Esophagus muscularis mucosa (tissue), 4 donors: ENCODE data around the gene LMF1. TPM values are rescaled to one million over a fixed set of nuclear protein-coding genes. Genes with fewer than 3 reads are reported as not detected.
"Not testable (repeated sequence)": the region's sequence is repeated elsewhere in the genome, so short reads cannot be mapped to it uniquely, and the experiment has no call there.

Source experiments
- DNase-seq: peaks from one replicate; pipeline ENCODE4 v3.0.0-alpha.2; 2017; ENCODE audit errors: extremely low spot score
- H3K27ac ChIP-seq, 4 donors: fragments of 200-600 bp; sonication (generic); replicated peaks in 1 of 4; 1 replicate in 3 of 4; 2 replicates in 1 of 4; pipeline ENCODE4 v1.5.1; 2016 to 2019; ENCODE audit warnings: mild to moderate bottlenecking in 1 of 4
- H3K27me3 ChIP-seq, 4 donors: fragments of 200-600 bp; sonication (generic); one replicate each; pipeline versions ENCODE4 v1.5.1 to v1.6.0; 2016 to 2019
- H3K36me3 ChIP-seq, 4 donors: fragments of 200-600 bp; sonication (generic); one replicate each; pipeline ENCODE4 v1.5.1; 2016 to 2019
- H3K4me1 ChIP-seq, 4 donors: fragments of 200-600 bp; sonication (generic); one replicate each; pipeline ENCODE4 v1.5.1; 2016 to 2019
- H3K4me3 ChIP-seq, 4 donors: fragments of 200-600 bp; sonication (generic); 1 replicate in 2 of 4; 2 replicates in 2 of 4; pipeline ENCODE4 v1.5.1; 2016 to 2019; ENCODE audit warnings: mild to moderate bottlenecking in 4 of 4, moderate library complexity in 1 of 4
- H3K9me3 ChIP-seq, 4 donors: fragments of 200-600 bp; sonication (generic); 1 replicate in 3 of 4; 2 replicates in 1 of 4; pipeline ENCODE4 v1.5.1; 2016 to 2019
- EP300 ChIP-seq: sonication (generic); formaldehyde crosslinking; IDR thresholded peaks from one replicate; pipeline ENCODE4 v1.6.1; 2017; ENCODE audit warnings: antibody characterized with exemption
- POLR2A ChIP-seq: fragments of 450-650 bp; IDR thresholded peaks from one replicate; pipeline ENCODE4 v1.6.1; 2017; ENCODE audit warnings: antibody characterized with exemption, moderate library complexity, mild to moderate bottlenecking, low read depth
- POLR2AphosphoS5 ChIP-seq, 2 donors: sonication (generic); formaldehyde crosslinking; IDR thresholded peaks; one replicate each; pipeline ENCODE4 v1.6.1; 2017; ENCODE audit warnings: antibody characterized with exemption in 2 of 2
- WGBS: methylation state at CpG from one replicate; pipeline ENCODE4 v1.1.5; 2018; 5-methylcytosine and 5-hydroxymethylcytosine counted together
- intact Hi-C: fragments of 100-400 bp; cut with DNase I; formaldehyde crosslinking; loops from one replicate; pipeline ENCODE4 v1.15.1; 2023
- total RNA-seq, 4 donors: library from RNA; depleted of rRNA; stranded (reverse); fragments of >200 nt; gene quantifications; one replicate each; pipeline versions ENCODE4 v1.1.0 to v1.2.1, GENCODE V29; 2016
- TF ChIP-seq, protein P1 (sequence below), 3 experiments: fragments of 200-600 bp in 2 of 3; fragments of 450-650 bp in 1 of 3; sonication (generic) in 2 of 3; IDR thresholded peaks; one replicate each; pipeline ENCODE4 v1.5.1; 2017 to 2019; ENCODE audit warnings: antibody characterized with exemption in 3 of 3, mild to moderate bottlenecking in 2 of 3, moderate library complexity in 1 of 3

Gene LMF1
- total RNA-seq, 4 donors from 2014 or later, result 14.5 to 32.0 (median 23.8) TPM

DNA sequence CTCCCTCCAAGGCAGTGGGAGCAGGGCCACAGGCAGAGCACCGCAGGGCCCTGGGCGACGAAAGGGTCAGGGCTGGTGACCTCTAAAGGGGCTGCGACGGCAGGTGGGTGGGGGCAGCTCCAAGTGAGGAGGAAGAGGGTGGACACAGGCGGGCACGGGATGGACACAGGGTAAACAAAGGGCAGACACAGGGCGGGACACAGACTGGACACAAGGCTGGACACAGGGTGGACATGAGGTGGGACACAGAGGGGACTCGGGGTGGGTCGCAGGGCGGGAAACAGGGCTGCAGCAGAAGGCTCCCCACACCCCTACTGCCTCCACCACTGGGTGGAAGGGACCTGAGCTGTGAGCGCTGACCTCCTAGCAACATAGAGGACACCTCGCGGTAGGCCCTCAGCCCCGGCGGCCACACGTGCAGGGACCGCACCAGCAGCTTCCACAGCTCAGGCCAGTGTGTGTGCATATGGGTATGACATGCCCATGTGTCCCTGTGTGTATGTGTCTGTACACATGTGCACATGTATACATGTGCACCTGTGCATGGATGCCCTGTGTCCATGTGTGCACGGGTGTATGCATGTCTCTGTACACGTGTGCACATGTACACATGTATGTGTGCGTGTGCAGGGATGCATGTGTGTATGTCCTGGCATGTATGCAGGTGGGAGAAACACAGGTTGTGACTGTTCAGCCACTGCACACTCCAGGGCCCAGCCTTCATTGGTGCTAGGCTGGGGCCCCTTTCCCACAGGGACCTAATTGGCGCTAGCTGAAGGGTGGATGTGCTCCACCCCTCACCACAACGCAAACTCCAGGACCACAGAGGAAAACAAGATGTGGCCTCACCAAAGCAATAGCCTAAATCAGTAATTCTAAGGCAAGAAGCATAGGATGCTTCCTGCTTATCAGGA lies 7.6 kb downstream of the LMF1 start:
- WGBS, result 83% methylated on average over 13 of the region's 23 CpGs
- no peak for DNase-seq
- intact Hi-C loops, result no loop called here
- no peak for TF ChIP-seq POLR2A
- no peak for TF ChIP-seq POLR2AphosphoS5 (IDR thresholded peaks at IDR 0.05)
- TF ChIP-seq, protein P1, sequence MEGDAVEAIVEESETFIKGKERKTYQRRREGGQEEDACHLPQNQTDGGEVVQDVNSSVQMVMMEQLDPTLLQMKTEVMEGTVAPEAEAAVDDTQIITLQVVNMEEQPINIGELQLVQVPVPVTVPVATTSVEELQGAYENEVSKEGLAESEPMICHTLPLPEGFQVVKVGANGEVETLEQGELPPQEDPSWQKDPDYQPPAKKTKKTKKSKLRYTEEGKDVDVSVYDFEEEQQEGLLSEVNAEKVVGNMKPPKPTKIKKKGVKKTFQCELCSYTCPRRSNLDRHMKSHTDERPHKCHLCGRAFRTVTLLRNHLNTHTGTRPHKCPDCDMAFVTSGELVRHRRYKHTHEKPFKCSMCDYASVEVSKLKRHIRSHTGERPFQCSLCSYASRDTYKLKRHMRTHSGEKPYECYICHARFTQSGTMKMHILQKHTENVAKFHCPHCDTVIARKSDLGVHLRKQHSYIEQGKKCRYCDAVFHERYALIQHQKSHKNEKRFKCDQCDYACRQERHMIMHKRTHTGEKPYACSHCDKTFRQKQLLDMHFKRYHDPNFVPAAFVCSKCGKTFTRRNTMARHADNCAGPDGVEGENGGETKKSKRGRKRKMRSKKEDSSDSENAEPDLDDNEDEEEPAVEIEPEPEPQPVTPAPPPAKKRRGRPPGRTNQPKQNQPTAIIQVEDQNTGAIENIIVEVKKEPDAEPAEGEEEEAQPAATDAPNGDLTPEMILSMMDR (IDR thresholded peaks at IDR 0.05), result no peak
- no peak for TF ChIP-seq EP300
- no peak overlapping the region for H3K27ac ChIP-seq
- peaks cover 10 to 25% (median 19%) of the 10 kb centered on the region in 4 donors for H3K36me3 ChIP-seq
- H3K9me3 ChIP-seq, result no peaks in the 10 kb centered on the region
- H3K27me3 ChIP-seq, result no peaks in the 10 kb centered on the region
- no peak overlapping the region for H3K4me3 ChIP-seq
- H3K4me1 ChIP-seq, result peaks cover 0 to 7% (median 4%) of the 10 kb centered on the region in 4 donors

DNA sequence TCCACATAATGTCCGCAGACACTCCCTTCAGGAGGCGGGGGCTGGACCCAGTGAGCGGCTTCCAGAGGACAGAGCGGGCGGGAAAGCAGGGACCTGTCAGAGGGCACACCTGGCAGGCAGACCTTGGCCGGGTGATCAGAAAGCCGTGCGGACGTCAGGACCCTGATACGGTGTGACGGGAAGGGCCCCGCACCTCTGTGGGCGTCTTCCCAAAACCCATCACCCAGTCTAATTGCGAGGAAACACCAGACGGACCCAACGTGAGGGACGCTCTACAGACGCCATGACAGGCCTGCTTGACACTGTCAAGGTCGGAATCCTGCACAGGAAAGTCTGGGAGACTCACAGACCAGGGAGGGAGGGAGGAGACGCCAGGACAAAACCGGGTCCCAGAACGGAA lies 8.4 kb downstream of the LMF1 start:
- peaks cover 5 to 22% (median 12%) of the 10 kb centered on the region in 4 donors for H3K36me3 ChIP-seq
- 87% methylated on average over 14 of the region's 22 CpGs for whole genome bisulfite sequencing
- peaks cover 0 to 7% (median 4%) of the 10 kb centered on the region in 4 donors for H3K4me1 ChIP-seq
- no peaks in the 10 kb centered on the region for H3K27me3 ChIP-seq
- TF ChIP-seq EP300, result no peak
- no peak for TF ChIP-seq POLR2AphosphoS5 (IDR thresholded peaks at IDR 0.05)
- TF ChIP-seq POLR2A, result no peak
- TF ChIP-seq, protein P1 (IDR thresholded peaks at IDR 0.05), result no peak
- H3K27ac ChIP-seq, result no peak overlapping the region
- H3K4me3 ChIP-seq, result no peak overlapping the region
- H3K9me3 ChIP-seq, result peaks cover 0 to 4% (median 0%) of the 10 kb centered on the region in 4 donors
- intact Hi-C loops, result no loop called here
- no peak for DNase-seq

DNA sequence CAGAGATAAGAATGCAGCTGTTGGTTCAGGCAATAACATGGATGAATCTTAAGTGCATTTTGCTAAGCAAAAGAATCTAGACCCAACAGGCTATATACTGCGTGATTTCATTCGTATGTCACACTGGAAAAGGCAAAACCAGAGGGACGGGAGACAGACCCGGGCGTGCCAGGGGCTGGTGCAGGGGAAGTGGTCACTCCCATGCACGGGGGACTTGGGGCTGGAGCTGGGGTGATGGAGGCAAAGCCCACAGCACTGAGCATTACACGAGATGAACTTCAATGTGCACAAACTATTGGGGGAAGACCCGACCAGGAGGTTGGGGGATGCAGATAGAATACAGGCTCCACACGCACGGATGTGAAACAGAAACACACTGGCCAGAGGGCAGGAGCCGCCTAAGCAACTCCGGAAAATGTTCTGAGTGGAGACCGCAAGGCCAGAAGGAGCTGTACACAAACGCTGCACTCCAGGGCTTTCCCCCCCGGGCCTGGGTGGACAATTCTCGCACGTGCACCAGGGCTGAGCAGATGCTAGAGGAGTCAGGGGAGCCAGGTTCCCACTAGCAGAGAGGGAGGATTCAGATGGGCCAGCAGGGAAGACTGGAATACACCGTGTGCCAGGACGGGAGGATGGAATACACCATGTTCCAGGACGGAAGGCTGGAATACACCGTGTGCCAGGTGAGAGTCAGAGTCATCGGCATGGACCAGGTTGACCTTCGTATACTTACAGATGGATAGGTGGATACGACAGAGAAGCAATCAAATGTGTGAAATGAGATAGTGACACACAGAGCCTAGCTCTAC lies 11.3 kb downstream of the LMF1 start:
- no peak overlapping the region for H3K27ac ChIP-seq
- intact Hi-C loops, result no loop called here
- no peak overlapping the region for H3K4me3 ChIP-seq
- DNase-seq, result no peak
- H3K4me1 ChIP-seq, result peaks cover 0 to 7% (median 4%) of the 10 kb centered on the region in 4 donors
- H3K27me3 ChIP-seq, result no peaks in the 10 kb centered on the region
- TF ChIP-seq, protein P1 (IDR thresholded peaks at IDR 0.05), result no peak
- TF ChIP-seq EP300 (no peak), POLR2AphosphoS5 (IDR thresholded peaks at IDR 0.05) (no peak), POLR2A (no peak)
- WGBS, result 92% methylated on average over 24 of the region's 24 CpGs
- peaks cover 0 to 4% (median 0%) of the 10 kb centered on the region in 4 donors for H3K9me3 ChIP-seq
- H3K36me3 ChIP-seq, result peaks cover 0 to 11% (median 5%) of the 10 kb centered on the region in 4 donors

DNA sequence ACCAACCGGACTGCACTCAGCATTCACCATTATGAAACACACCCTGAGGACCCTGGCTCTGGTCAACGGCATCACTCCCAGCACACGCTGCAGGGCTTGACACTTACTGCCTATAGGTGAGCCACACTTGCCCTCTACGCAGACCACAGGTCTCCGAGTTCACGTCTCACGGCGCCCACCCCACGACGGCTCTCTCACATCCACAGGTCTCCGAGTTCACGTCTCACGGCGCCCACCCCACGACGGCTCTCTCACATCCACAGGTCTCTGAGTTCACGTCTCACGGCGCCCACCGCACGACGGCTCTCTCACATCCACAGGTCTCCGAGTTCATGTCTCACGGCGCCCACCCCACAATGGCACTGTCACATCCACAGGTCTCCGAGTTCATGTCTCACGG lies 15.0 kb downstream of the LMF1 start:
- peaks cover 16 to 37% (median 26%) of the 10 kb centered on the region in 4 donors for H3K36me3 ChIP-seq
- 95% methylated on average over 27 of the region's 27 CpGs for WGBS
- H3K4me3 ChIP-seq, H3K9me3 ChIP-seq, H3K27ac ChIP-seq, DNase-seq, H3K4me1 ChIP-seq, H3K27me3 ChIP-seq, intact Hi-C loops: not testable (repeated sequence)

DNA sequence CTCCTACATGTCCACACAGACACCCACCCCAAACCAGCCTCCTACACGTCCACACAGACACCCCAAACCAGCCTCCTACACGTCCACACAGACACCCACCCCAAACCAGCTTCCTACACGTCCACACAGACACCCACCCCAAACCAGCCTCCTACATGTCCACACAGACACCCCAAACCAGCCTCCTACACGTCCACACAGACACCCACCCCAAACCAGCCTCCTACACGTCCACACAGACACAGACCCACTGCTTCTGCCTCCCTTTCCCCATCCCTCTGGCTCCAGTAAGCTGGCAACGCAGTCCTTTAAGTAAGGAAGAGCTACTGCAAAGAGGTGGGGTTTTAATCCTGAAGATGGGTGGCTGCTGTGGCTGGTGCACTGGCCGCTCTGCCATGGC lies 17.0 kb downstream of the LMF1 start:
- DNase-seq, H3K27ac ChIP-seq, intact Hi-C loops, H3K27me3 ChIP-seq, H3K4me3 ChIP-seq, H3K9me3 ChIP-seq, H3K4me1 ChIP-seq: not testable (repeated sequence)
- peaks cover 16 to 38% (median 26%) of the 10 kb centered on the region in 4 donors for H3K36me3 ChIP-seq
- WGBS, result 94% methylated on average over 3 of the region's 7 CpGs
